HepG2 (cell line): ENCODE results near the gene COQ8A. TPM values are rescaled to one million over a fixed set of nuclear protein-coding genes. Genes with fewer than 3 reads are reported as not detected.

Experiments used
- KDM1A ChIP-seq: IDR thresholded peaks from 2 replicates; pipeline ENCODE4 v1.6.1; 2016; ENCODE audit warnings: missing compliant biosample characterization
- SP2 ChIP-seq: sonication (generic); formaldehyde crosslinking; IDR thresholded peaks from 2 replicates; pipeline ENCODE4 v1.5.1; 2020; ENCODE audit warnings: mild to moderate bottlenecking, missing genetic modification reagents
- ZKSCAN1 ChIP-seq: fragments of 150-350 bp; IDR thresholded peaks from 2 replicates; pipeline ENCODE4 v1.6.1; 2014; ENCODE audit warnings: low read length
- ZNF430 ChIP-seq: sonication (generic); formaldehyde crosslinking; IDR thresholded peaks from 2 replicates; pipeline ENCODE4 v1.9.0; 2021; ENCODE audit warnings: mild to moderate bottlenecking, missing genetic modification reagents
- ZNF460 ChIP-seq: sonication (generic); formaldehyde crosslinking; IDR thresholded peaks from 2 replicates; pipeline ENCODE4 v1.5.1; 2020; ENCODE audit warnings: missing genetic modification reagents, mild to moderate bottlenecking, borderline replicate concordance
- polyA plus RNA-seq, 8 experiments: library from polyadenylated mRNA; depleted of rRNA in 3 of 8; stranded (reverse) in 7 of 8; unstranded in 1 of 8; fragments of >200 nt; fragmentation: Illumina TruSeq in 4 of 8; extraction: Trizol in 4 of 8; gene quantifications; 2 replicates each; pipeline versions ENCODE4 v1.2.1 to v1.2.3, GENCODE V29; 2011 to 2016; ENCODE audit warnings: low read depth in 4 of 8, missing spikeins in 1 of 8, mixed read lengths in 1 of 8; ENCODE audit not compliant: insufficient read depth in 1 of 8
- total RNA-seq, 5 experiments: library from RNA; depleted of rRNA; stranded (reverse); fragments of >200 nt; fragmentation: Illumina TruSeq; extraction: Trizol; gene quantifications; 2 replicates each; pipeline ENCODE4 v1.2.3, GENCODE V29; 2016; ENCODE audit warnings: low read depth in 1 of 5
- TF ChIP-seq, protein P1 (sequence below): sonication (generic); formaldehyde crosslinking; IDR thresholded peaks from 2 replicates; pipeline ENCODE4 v1.4.0; 2020; ENCODE audit warnings: low read depth, missing genetic modification reagents
- TF ChIP-seq, protein P2 (sequence below): sonication (generic); formaldehyde crosslinking; IDR thresholded peaks from 2 replicates; pipeline ENCODE4 v1.4.0; 2020; ENCODE audit warnings: mild to moderate bottlenecking, missing genetic modification reagents, borderline replicate concordance
- TF ChIP-seq, protein P3 (sequence below): sonication (generic); formaldehyde crosslinking; IDR thresholded peaks from 2 replicates; pipeline ENCODE4 v1.4.0; 2020; ENCODE audit warnings: missing genetic modification reagents
- TF ChIP-seq, protein P4 (sequence below): sonication (generic); formaldehyde crosslinking; IDR thresholded peaks from 2 replicates; pipeline ENCODE4 v1.5.0; 2020; ENCODE audit warnings: mild to moderate bottlenecking, missing genetic modification reagents, borderline replicate concordance

The COQ8A gene
- total and polyA plus RNA-seq, 2 of the 13 experiments (the other 11 are each of a cell fraction or from before 2014, with no cell fraction given), result 60.4 to 88.7 TPM

DNA sequence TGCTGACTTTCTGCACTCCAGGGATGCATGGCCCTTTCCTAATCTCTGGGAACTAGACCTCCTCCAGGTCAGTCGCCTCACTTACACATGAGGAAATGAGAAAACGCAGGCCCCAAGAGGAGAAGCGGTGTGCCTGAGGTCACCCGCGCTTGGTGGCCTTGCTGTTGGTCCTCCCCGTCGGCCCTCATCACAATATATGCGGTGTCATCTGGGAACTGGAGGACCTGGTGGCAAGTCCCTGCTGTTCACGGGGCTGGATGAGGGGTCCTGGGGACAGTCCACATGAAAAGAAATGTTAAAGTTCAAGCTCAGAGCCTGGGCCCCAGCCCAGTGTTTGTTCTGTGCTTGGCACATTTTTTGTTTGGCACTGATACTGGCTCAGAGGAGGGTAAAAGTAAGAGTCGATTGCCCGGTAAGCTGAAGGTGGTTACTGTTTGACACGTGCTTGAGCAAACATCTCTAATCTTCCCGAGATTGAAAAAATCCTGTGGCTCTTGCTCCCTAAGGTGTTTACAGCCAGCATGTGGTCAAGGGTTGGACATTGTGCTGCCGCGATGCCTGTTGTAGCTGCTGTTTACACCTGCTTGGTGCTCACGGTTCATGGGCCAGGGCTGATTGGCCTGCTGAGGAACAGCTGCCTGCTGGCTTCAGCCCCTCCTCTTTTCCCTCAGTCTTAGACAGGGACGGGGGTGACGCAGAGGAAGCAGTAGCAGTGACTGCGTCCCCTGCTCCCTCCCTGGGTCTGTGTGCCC is 5.2 kb downstream of the COQ8A start (continued):
- TF ChIP-seq, protein P1, sequence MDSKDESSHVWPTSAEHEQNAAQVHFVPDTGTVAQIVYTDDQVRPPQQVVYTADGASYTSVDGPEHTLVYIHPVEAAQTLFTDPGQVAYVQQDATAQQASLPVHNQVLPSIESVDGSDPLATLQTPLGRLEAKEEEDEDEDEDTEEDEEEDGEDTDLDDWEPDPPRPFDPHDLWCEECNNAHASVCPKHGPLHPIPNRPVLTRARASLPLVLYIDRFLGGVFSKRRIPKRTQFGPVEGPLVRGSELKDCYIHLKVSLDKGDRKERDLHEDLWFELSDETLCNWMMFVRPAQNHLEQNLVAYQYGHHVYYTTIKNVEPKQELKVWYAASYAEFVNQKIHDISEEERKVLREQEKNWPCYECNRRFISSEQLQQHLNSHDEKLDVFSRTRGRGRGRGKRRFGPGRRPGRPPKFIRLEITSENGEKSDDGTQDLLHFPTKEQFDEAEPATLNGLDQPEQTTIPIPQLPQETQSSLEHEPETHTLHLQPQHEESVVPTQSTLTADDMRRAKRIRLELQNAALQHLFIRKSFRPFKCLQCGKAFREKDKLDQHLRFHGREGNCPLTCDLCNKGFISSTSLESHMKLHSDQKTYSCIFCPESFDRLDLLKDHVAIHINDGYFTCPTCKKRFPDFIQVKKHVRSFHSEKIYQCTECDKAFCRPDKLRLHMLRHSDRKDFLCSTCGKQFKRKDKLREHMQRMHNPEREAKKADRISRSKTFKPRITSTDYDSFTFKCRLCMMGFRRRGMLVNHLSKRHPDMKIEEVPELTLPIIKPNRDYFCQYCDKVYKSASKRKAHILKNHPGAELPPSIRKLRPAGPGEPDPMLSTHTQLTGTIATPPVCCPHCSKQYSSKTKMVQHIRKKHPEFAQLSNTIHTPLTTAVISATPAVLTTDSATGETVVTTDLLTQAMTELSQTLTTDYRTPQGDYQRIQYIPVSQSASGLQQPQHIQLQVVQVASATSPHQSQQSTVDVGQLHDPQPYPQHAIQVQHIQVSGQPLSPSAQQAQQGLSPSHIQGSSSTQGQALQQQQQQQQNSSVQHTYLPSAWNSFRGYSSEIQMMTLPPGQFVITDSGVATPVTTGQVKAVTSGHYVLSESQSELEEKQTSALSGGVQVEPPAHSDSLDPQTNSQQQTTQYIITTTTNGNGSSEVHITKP (CRISPR knock-in tag), result peak; percentile 8; the same call in 1 of the 2 replicates
- TF ChIP-seq, protein P2, sequence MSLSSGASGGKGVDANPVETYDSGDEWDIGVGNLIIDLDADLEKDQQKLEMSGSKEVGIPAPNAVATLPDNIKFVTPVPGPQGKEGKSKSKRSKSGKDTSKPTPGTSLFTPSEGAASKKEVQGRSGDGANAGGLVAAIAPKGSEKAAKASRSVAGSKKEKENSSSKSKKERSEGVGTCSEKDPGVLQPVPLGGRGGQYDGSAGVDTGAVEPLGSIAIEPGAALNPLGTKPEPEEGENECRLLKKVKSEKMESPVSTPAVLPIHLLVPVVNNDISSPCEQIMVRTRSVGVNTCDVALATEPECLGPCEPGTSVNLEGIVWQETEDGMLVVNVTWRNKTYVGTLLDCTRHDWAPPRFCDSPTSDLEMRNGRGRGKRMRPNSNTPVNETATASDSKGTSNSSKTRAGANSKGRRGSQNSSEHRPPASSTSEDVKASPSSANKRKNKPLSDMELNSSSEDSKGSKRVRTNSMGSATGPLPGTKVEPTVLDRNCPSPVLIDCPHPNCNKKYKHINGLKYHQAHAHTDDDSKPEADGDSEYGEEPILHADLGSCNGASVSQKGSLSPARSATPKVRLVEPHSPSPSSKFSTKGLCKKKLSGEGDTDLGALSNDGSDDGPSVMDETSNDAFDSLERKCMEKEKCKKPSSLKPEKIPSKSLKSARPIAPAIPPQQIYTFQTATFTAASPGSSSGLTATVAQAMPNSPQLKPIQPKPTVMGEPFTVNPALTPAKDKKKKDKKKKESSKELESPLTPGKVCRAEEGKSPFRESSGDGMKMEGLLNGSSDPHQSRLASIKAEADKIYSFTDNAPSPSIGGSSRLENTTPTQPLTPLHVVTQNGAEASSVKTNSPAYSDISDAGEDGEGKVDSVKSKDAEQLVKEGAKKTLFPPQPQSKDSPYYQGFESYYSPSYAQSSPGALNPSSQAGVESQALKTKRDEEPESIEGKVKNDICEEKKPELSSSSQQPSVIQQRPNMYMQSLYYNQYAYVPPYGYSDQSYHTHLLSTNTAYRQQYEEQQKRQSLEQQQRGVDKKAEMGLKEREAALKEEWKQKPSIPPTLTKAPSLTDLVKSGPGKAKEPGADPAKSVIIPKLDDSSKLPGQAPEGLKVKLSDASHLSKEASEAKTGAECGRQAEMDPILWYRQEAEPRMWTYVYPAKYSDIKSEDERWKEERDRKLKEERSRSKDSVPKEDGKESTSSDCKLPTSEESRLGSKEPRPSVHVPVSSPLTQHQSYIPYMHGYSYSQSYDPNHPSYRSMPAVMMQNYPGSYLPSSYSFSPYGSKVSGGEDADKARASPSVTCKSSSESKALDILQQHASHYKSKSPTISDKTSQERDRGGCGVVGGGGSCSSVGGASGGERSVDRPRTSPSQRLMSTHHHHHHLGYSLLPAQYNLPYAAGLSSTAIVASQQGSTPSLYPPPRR, result no peak
- TF ChIP-seq ZNF460 (no peak), KDM1A (CRISPR knock-in tag) (no peak; the same call in 1 of the 2 replicates), ZNF430 (CRISPR knock-in tag) (peak; percentile 83), ZKSCAN1 (no peak), SP2 (0 out of 2 replicates have a peak, but pooled peaks have one; percentile 4)
- TF ChIP-seq, protein P3, sequence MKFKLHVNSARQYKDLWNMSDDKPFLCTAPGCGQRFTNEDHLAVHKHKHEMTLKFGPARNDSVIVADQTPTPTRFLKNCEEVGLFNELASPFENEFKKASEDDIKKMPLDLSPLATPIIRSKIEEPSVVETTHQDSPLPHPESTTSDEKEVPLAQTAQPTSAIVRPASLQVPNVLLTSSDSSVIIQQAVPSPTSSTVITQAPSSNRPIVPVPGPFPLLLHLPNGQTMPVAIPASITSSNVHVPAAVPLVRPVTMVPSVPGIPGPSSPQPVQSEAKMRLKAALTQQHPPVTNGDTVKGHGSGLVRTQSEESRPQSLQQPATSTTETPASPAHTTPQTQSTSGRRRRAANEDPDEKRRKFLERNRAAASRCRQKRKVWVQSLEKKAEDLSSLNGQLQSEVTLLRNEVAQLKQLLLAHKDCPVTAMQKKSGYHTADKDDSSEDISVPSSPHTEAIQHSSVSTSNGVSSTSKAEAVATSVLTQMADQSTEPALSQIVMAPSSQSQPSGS (CRISPR knock-in tag), result peak; percentile 54
- TF ChIP-seq, protein P4, sequence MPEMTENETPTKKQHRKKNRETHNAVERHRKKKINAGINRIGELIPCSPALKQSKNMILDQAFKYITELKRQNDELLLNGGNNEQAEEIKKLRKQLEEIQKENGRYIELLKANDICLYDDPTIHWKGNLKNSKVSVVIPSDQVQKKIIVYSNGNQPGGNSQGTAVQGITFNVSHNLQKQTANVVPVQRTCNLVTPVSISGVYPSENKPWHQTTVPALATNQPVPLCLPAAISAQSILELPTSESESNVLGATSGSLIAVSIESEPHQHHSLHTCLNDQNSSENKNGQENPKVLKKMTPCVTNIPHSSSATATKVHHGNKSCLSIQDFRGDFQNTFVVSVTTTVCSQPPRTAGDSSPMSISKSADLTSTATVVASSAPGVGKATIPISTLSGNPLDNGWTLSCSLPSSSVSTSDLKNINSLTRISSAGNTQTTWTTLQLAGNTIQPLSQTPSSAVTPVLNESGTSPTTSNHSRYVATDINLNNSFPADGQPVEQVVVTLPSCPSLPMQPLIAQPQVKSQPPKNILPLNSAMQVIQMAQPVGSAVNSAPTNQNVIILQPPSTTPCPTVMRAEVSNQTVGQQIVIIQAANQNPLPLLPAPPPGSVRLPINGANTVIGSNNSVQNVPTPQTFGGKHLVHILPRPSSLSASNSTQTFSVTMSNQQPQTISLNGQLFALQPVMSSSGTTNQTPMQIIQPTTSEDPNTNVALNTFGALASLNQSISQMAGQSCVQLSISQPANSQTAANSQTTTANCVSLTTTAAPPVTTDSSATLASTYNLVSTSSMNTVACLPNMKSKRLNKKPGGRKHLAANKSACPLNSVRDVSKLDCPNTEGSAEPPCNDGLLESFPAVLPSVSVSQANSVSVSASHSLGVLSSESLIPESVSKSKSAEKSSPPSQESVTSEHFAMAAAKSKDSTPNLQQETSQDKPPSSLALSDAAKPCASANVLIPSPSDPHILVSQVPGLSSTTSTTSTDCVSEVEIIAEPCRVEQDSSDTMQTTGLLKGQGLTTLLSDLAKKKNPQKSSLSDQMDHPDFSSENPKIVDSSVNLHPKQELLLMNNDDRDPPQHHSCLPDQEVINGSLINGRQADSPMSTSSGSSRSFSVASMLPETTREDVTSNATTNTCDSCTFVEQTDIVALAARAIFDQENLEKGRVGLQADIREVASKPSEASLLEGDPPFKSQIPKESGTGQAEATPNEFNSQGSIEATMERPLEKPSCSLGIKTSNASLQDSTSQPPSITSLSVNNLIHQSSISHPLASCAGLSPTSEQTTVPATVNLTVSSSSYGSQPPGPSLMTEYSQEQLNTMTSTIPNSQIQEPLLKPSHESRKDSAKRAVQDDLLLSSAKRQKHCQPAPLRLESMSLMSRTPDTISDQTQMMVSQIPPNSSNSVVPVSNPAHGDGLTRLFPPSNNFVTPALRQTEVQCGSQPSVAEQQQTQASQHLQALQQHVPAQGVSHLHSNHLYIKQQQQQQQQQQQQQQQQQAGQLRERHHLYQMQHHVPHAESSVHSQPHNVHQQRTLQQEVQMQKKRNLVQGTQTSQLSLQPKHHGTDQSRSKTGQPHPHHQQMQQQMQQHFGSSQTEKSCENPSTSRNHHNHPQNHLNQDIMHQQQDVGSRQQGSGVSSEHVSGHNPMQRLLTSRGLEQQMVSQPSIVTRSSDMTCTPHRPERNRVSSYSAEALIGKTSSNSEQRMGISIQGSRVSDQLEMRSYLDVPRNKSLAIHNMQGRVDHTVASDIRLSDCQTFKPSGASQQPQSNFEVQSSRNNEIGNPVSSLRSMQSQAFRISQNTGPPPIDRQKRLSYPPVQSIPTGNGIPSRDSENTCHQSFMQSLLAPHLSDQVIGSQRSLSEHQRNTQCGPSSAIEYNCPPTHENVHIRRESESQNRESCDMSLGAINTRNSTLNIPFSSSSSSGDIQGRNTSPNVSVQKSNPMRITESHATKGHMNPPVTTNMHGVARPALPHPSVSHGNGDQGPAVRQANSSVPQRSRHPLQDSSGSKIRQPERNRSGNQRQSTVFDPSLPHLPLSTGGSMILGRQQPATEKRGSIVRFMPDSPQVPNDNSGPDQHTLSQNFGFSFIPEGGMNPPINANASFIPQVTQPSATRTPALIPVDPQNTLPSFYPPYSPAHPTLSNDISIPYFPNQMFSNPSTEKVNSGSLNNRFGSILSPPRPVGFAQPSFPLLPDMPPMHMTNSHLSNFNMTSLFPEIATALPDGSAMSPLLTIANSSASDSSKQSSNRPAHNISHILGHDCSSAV (CRISPR knock-in tag), result no peak
